SK-N-SH treated with all-trans-retinoic acid at 6 μM for 48 hours (cell line): Measurements from ENCODE around the gene DENND2C.

Experiments used
- OSR1 ChIP-seq: fragments of 250-450 bp; sonication (Bioruptor Pico); IDR thresholded peaks from 2 replicates; pipeline ENCODE4 v1.8.0; 2022; ENCODE audit warnings: moderate library complexity, mild to moderate bottlenecking, inconsistent platforms
- RARB ChIP-seq: fragments of 250-450 bp; sonication (Bioruptor Pico); IDR thresholded peaks from 2 replicates; pipeline ENCODE4 v1.8.0; 2021; ENCODE audit warnings: mild to moderate bottlenecking, moderate library complexity
- SNAI2 ChIP-seq: fragments of 250-450 bp; sonication (Bioruptor Pico); IDR thresholded peaks from 2 replicates; pipeline ENCODE4 v1.5.0; 2020; ENCODE audit warnings: mild to moderate bottlenecking, moderate library complexity
- TCF4 ChIP-seq: fragments of 250-450 bp; sonication (Bioruptor Pico); IDR thresholded peaks from 2 replicates; pipeline ENCODE4 v1.8.0; 2021; ENCODE audit warnings: mild to moderate bottlenecking, moderate library complexity, borderline replicate concordance
- ZFP3 ChIP-seq: fragments of 250-450 bp; sonication (Bioruptor Pico); IDR thresholded peaks from 2 replicates; pipeline ENCODE4 v1.5.0; 2020; ENCODE audit warnings: mild to moderate bottlenecking, moderate library complexity
- TF ChIP-seq, protein P1 (sequence below): fragments of 250-450 bp; sonication (Bioruptor Pico); IDR thresholded peaks from 2 replicates; pipeline ENCODE4 v1.8.0; 2021; ENCODE audit warnings: low read depth, mild to moderate bottlenecking, moderate library complexity, borderline replicate concordance
- TF ChIP-seq, protein P2 (sequence below): fragments of 250-450 bp; sonication (Bioruptor Pico); IDR thresholded peaks from 2 replicates; pipeline ENCODE4 v1.5.1; 2020; ENCODE audit warnings: low read depth, mild to moderate bottlenecking, moderate library complexity

DNA sequence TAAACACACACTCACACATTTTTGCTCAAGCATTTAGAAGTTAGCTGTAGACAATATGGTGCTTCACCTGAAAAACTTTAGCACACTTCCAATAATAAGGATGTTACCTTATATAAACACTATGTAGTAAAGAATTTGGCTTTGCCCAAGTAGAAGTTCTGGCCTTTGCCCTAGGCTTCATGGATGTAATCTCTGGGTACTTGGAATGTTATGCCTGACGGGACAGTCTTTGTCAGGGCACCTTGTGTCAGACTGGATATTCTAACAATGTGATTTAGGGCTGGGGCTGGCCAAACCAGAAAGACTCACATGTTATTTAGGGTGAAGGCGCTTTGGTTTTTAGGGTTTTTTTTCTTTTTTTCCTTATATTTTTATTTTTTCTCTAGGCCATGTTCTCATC, 124.1 kb downstream of the DENND2C start:
- no peak for TF ChIP-seq TCF4 (CRISPR knock-in tag)
- no peak for TF ChIP-seq ZFP3 (CRISPR knock-in tag)
- no peak for TF ChIP-seq SNAI2 (CRISPR knock-in tag)
- TF ChIP-seq RARB (CRISPR knock-in tag), result no peak
- TF ChIP-seq, protein P1, sequence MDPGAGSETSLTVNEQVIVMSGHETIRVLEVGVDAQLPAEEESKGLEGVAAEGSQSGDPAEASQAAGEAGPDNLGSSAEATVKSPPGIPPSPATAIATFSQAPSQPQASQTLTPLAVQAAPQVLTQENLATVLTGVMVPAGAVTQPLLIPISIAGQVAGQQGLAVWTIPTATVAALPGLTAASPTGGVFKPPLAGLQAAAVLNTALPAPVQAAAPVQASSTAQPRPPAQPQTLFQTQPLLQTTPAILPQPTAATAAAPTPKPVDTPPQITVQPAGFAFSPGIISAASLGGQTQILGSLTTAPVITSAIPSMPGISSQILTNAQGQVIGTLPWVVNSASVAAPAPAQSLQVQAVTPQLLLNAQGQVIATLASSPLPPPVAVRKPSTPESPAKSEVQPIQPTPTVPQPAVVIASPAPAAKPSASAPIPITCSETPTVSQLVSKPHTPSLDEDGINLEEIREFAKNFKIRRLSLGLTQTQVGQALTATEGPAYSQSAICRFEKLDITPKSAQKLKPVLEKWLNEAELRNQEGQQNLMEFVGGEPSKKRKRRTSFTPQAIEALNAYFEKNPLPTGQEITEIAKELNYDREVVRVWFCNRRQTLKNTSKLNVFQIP (CRISPR knock-in tag), result no peak
- TF ChIP-seq OSR1 (CRISPR knock-in tag), result no peak
- TF ChIP-seq, protein P2, sequence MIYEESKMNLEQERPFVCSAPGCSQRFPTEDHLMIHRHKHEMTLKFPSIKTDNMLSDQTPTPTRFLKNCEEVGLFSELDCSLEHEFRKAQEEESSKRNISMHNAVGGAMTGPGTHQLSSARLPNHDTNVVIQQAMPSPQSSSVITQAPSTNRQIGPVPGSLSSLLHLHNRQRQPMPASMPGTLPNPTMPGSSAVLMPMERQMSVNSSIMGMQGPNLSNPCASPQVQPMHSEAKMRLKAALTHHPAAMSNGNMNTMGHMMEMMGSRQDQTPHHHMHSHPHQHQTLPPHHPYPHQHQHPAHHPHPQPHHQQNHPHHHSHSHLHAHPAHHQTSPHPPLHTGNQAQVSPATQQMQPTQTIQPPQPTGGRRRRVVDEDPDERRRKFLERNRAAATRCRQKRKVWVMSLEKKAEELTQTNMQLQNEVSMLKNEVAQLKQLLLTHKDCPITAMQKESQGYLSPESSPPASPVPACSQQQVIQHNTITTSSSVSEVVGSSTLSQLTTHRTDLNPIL, result no peak
